Left renal pelvis (tissue), 4 donors: Measurements from ENCODE around the gene NSMCE1. TPM values are rescaled to one million over a fixed set of nuclear protein-coding genes. Genes with fewer than 3 reads are reported as not detected.

Experiments
- DNase-seq, 4 donors: peaks; one replicate each; pipeline ENCODE4 v3.0.0-alpha.2; 2013; ENCODE audit warnings: low read depth in 4 of 4, low spot score in 3 of 4
- polyA plus RNA-seq, 4 donors: library from polyadenylated mRNA; unstranded; fragments of 120-200 nt; gene quantifications; one replicate each; pipeline ENCODE4 v1.2.1, GENCODE V29; 2013; ENCODE audit not compliant: insufficient read length in 4 of 4

The NSMCE1 gene
- 10 to 100 TPM; 52.9 to 94.8 (median 73.6) TPM for polyA plus RNA-seq

- DNase-seq: peak; percentile 87 to 94 (median 90)
Measured at GRCh38 chr16:27268376-27269299, at the start of gene NSMCE1. Gene NSMCE1, minus strand, starts transcription at chr16:27268772. Its CDS starts 11,202 bp downstream, at chr16:27257570.

- no peak for DNase-seq
Measured at GRCh38 chr16:27317738-27318391, 49.3 kb upstream of the NSMCE1 start.

GRCh38 chr16:27317320-27317719 is 48.7 kb upstream of the NSMCE1 start:
- no peak for DNase-seq

GRCh38 chr16:27316038-27316680 is 47.6 kb upstream of the NSMCE1 start:
- no peak for DNase-seq

GRCh38 chr16:27315333-27316037 is 46.9 kb upstream of the NSMCE1 start:
- DNase-seq: no peak

- DNase-seq: no peak
Measured at GRCh38 chr16:27314986-27315332, 46.4 kb upstream of the NSMCE1 start.

- DNase-seq: peak in 1 of 4 donors; percentile 39
Measured at GRCh38 chr16:27314161-27314723, 45.7 kb upstream of the NSMCE1 start.

GRCh38 chr16:27313422-27314160 is 45.0 kb upstream of the NSMCE1 start, which contains the start of gene IL4R:
Gene IL4R, plus strand, starts transcription at chr16:27313974. Its CDS starts 26,230 bp downstream, at chr16:27340204.
- DNase-seq: peak in 1 of 4 donors; percentile 35

- DNase-seq: no peak
Measured at GRCh38 chr16:27312580-27313421, 44.2 kb upstream of the NSMCE1 start.

- no peak for DNase-seq
Measured at GRCh38 chr16:27311897-27312303, 43.3 kb upstream of the NSMCE1 start.

GRCh38 chr16:27311448-27311830 is 42.9 kb upstream of the NSMCE1 start:
- DNase-seq: no peak

GRCh38 chr16:27310576-27311447 is 42.2 kb upstream of the NSMCE1 start:
- DNase-seq: no peak

- no peak for DNase-seq
Measured at GRCh38 chr16:27308792-27309191, 40.2 kb upstream of the NSMCE1 start.

GRCh38 chr16:27305839-27306442 is 37.4 kb upstream of the NSMCE1 start:
- DNase-seq: no peak

- no peak for DNase-seq
Measured at GRCh38 chr16:27304881-27305745, 36.5 kb upstream of the NSMCE1 start.

- DNase-seq: no peak
Measured at GRCh38 chr16:27304102-27304501, 35.5 kb upstream of the NSMCE1 start.
